Stimulated activated naive CD4-positive, alpha-beta T cell treated with Interleukin-2 at 50 U/mL for 16 hours (primary cell): ENCODE measurements around the gene ATF3.
"Not testable (repeated sequence)": the region's sequence is repeated elsewhere in the genome, so short reads cannot be mapped to it uniquely, and the experiment has no call there.

Experiments used
- DNase-seq: peaks from one replicate; lab custom pipeline; 2025; lab: John Stamatoyannopoulos, UW

ATF3 gene

GRCh38 chr1:212628046-212628445 is 19.5 kb downstream of the ATF3 start:
- no peak for DNase-seq

- no peak for DNase-seq
These were observed 20.4 kb downstream of the ATF3 start for GRCh38 chr1:212628813-212629415.

DNA sequence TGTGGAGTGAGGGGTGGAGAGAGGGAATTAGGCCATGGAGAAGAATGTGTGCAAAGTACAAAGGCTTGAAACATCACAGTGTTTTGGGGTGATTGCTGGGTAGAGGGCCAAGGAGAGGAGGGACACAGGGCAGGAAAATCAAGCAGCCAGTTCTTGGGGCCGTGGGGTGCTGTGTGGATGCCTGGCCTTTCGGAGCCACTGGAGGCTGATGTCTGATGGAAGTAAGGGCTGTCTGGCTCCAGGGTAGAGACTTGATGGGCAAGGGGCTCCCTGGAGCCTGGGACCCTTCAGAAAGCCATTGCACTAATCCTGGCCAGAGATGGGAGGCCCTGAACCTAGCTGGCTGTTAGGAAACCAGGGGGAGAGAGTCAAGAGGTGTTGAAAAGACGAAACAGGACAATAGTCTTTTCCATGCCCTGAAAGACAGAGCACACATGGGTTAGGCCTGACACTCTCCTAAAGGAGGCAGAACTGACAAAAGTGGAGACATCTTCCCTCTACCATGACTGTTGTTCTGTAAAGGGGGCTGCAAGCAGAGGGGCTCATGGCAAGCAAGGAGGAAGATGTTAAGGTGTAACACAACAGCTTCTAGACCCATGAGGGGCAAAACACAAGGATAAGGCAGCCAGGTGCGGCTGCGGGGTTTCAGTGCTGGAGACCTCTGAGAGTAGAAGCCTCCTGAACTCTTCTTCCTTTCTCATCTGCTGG is 21.0 kb downstream of the ATF3 start:
- no peak for DNase-seq

GRCh38 chr1:212630158-212630900 is 21.8 kb downstream of the ATF3 start:
- peak; percentile 54 for DNase-seq

GRCh38 chr1:212633161-212633560 is 24.6 kb downstream of the ATF3 start:
- DNase-seq = no peak

GRCh38 chr1:212634252-212634651 is 25.7 kb downstream of the ATF3 start:
- no peak for DNase-seq

DNA sequence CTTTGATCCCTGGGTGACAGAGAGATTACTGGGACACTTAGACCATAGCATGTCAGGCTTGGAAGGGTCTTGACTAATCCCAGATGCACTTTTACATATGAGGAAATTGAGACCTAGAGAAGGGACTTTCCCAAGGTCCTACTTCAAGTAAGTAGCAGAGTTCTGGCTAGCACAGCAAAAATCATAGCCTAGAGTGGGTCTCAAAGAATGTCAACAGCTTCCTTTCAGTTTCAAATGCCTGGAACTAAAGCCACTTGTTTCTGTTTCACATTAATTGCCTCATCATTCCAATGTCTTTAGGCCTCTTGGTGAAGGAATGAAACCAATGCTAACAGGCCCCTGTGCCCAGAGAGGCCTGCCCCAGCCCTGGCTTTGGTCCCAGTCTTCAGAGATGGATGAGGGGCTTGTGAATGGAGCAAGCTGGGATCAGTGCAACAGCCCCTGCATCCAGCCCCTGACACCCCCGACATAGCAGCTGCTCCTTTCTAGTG is 26.6 kb downstream of the ATF3 start:
- no peak for DNase-seq

DNA sequence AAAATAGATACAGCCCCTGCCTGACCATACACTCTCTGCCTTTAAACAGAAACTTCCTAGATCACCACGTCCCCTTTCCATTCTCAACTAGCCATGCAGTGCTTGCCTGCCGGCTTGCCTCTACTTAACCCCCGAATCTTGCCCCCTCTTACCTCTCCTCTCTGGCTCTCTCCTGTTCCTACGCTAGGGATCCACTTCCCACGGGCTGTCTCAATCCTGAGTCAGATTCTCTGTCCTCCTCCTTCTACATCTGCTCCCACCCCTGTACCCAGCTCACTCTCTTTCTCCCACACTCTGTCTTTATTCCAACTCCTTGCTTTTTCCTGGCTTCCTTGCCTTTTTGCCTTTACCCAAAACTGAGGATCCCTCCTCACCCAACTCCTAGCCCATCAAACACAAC is 29.3 kb downstream of the ATF3 start:
- no peak for DNase-seq

DNA sequence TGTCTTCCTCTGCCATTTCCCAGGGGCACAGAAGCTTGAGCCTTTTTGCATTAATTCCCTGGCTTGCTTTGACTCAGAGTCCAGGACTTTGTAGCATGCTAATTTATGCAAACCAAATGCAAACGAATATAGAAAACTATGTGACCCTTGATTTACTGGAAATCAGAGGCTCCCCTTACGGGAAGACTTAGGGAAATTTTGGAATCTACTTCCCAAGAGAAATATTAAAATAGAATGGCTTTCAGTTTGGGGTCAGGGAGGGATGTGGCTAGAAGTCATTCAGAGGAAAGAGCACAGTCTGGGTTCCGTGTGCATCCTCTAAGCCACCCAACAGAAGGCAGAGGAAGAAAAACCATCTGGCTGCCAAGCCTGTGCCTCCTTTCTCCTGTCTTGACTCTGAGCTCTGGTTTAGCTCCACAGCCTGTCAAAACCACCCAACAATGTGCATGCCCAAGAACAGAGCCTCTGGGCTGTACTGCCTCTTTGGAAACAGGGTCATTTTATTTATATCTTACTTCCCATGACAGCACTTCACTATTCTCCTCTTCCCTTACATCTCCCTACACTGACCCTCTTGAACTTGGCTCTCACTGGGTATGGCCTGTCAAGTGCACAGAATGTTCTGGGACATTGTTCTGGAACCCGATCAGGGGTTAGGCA is 30.1 kb downstream of the ATF3 start:
- DNase-seq = no peak

GRCh38 chr1:212639524-212639923 is 31.0 kb downstream of the ATF3 start:
- DNase-seq = not testable (repeated sequence)

DNA sequence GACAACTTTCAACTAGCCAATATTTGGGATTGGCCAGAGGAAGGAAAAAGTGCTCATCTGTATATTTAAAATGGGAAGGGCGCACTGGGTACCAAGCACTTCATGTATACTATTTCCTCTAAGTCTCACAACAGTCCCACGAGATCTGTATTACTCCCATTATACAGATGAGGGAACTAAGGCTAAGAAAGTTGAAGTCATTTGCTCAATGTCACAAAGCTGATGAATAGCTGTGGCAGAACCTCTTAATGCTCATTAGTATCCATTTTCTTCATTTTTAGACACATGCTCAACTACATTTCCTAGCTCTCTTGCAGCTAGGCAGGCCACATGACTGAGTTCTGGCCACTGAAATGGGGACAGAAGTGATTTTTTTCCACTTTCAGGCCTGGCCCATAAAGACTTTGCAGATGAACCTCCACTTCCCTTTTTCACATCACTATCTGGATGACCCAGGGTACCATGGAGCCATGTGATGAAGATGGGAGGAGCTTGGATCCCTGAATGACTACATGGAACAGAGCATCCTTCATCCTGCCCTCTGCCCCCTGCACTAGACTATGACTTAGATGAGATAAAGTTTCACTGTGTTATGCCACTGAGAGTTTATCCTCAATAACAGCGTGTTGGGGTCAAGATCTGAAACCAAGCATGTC is 31.8 kb downstream of the ATF3 start:
- no peak for DNase-seq

- no peak for DNase-seq
These were observed 33.4 kb downstream of the ATF3 start for GRCh38 chr1:212641956-212642355.

DNA sequence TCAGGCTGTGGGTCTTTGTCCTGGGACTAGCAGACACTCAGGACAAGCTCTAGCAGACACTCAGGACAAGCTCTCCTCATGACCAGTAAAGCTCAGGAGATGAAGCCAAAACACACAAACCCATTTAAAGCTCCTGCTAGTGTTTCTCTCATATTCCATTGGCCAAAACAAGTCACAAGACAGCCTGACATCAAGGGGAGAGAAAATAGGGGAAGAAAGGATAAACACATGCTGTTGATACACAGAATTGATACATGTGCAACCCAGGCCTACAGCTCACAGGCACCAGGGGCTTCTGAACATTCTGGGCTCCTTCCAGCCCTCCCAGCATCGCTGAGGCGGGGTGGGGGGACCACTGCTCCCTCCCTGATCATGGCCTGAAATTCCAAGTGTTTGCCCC is 35.3 kb downstream of the ATF3 start:
- no peak for DNase-seq

GRCh38 chr1:212644866-212645545 is 36.4 kb downstream of the ATF3 start:
- DNase-seq = no peak

DNA sequence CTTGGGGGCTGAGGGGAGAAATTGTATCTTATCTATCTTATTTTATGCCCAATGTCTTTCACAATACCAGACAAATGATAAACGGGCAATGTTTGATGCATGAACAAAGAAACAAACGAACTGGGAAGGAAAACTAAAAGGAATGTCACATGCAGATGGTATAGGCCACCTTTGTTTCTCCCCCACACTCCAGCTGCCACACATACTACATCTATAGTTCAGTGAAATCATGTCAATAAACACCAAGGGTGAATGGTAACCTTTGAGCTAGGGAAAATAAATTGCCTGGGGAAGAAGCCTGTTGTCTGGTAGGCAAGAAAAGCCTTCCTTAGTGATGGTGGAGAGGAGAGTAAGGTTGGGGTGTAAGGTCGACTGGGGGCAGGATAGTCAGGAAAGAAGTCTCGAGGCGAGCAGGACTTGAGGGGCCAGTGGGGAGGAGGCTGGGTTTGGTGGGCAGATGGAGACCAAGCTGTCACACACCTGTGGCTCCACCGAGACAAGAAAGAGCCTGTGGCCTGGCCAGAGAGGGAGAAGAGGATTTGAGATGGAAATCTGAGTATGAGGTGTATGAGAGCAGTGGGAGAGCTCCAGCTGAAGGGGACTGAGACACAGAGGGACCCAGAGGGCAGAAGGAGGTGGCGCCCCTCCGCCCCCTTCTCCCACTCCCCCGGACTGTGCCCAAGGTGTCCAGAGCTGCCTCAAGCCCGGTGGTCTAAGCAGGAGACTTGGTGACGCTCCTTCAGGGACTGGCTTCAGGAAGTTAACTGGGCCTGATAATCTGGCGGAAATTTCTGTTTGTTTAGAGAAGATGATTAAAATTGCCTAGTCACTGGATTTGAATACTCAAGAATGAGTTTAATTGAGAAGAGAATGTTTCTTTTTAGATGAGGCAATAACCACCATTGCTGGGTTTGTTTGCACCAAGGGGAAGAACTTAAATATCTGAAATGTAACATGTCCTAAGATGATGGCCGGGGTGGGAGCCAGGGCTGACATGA is 37.3 kb downstream of the ATF3 start:
- DNase-seq = no peak

DNA sequence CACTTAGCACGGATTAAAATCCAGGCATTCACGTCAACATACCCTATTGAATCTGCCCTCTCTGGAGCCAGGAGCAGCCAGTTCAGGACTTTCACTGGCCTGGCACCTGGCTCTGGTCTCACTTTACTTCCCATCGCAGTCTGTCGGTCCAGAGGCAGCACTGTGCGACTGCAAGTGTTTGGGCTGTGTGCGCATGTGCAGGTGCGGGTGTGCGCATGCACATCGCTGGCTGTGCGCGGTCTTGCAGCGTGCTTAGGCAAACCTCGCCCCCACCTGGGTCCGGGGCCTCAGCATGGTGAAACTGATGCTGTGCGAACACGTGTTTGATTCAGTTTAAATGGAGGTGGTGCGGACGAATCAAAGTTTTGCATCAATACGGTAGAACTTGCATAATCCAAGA is 38.0 kb downstream of the ATF3 start:
- DNase-seq = no peak

GRCh38 chr1:212647004-212647403 is 38.4 kb downstream of the ATF3 start:
- DNase-seq = no peak

DNA sequence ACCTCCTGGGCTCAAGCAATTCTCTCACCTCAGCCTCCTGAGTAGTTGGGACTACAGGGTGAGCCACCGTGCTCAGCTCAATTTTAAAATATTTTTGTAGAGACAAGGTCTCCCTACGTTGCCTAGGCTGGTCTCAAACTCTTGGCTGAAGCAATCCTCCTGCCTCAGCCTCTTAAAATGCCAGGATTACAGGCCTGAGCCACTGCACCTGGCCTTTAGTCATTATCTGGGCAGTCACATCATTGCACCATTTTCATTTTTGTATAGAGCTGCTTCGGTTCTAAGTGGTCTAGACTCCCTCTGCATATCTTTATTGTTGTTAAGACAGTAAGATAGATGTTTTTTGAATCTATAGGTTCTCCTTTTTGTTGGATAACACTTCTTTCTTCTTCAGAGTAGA is 39.9 kb downstream of the ATF3 start:
- DNase-seq = no peak

GRCh38 chr1:212649020-212649419 is 40.5 kb downstream of the ATF3 start:
- no peak for DNase-seq

DNA sequence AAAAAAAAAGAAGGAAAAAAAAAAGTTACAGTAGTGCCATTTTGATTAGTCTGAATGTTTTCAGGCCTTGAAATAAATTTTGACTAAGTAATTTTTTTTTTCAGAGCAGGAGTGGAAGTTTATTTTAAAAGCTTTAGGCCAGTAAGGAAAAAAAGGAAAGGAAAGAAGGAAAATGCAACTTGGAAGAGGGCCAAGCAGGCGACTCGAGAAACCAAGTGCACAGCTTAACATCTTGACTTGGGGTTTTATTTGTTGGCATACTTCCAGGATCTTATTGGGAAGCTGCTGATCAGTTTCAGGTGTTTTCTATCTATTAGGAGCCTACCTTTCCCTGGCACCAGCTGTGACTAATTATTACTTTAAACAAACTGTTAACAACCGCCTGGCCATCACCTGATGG is 41.7 kb downstream of the ATF3 start:
- no peak for DNase-seq
